ENCODE data around the gene IQCC.

The IQCC gene

DNA sequence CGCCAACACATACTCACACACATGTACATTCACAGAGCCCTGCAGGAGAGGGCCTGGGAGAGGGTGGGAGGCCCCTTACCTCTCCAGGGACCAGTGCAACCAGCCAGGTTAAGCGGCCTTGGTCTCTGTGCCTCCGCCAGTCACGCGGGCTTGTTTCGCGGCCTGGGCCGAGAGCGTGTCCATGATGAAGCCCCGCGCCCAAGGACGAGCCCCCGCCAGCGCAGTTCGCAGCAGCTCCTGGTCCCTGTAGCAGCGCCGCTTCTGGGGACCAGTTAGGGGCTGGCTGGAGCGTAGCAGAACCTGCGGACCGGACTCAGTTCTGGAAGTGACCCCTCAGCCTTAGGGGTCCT is 34.3 kb downstream of the IQCC start:
- no peaks in the 10 kb centered on the region for H3K36me3 ChIP-seq
- H3K27me3 ChIP-seq = no peaks in the 10 kb centered on the region
- DNase-seq = no peak
- no peak overlapping the region for H3K4me3 ChIP-seq (ENCODE audit: low read depth, low read length)
- TF ChIP-seq, protein P1, sequence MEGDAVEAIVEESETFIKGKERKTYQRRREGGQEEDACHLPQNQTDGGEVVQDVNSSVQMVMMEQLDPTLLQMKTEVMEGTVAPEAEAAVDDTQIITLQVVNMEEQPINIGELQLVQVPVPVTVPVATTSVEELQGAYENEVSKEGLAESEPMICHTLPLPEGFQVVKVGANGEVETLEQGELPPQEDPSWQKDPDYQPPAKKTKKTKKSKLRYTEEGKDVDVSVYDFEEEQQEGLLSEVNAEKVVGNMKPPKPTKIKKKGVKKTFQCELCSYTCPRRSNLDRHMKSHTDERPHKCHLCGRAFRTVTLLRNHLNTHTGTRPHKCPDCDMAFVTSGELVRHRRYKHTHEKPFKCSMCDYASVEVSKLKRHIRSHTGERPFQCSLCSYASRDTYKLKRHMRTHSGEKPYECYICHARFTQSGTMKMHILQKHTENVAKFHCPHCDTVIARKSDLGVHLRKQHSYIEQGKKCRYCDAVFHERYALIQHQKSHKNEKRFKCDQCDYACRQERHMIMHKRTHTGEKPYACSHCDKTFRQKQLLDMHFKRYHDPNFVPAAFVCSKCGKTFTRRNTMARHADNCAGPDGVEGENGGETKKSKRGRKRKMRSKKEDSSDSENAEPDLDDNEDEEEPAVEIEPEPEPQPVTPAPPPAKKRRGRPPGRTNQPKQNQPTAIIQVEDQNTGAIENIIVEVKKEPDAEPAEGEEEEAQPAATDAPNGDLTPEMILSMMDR (IDR thresholded peaks at IDR 0.05; ENCODE audit: low read depth, low read length) = no peak
- H3K4me1 ChIP-seq = no peaks in the 10 kb centered on the region
- H3K9me3 ChIP-seq = no peaks in the 10 kb centered on the region

DNA sequence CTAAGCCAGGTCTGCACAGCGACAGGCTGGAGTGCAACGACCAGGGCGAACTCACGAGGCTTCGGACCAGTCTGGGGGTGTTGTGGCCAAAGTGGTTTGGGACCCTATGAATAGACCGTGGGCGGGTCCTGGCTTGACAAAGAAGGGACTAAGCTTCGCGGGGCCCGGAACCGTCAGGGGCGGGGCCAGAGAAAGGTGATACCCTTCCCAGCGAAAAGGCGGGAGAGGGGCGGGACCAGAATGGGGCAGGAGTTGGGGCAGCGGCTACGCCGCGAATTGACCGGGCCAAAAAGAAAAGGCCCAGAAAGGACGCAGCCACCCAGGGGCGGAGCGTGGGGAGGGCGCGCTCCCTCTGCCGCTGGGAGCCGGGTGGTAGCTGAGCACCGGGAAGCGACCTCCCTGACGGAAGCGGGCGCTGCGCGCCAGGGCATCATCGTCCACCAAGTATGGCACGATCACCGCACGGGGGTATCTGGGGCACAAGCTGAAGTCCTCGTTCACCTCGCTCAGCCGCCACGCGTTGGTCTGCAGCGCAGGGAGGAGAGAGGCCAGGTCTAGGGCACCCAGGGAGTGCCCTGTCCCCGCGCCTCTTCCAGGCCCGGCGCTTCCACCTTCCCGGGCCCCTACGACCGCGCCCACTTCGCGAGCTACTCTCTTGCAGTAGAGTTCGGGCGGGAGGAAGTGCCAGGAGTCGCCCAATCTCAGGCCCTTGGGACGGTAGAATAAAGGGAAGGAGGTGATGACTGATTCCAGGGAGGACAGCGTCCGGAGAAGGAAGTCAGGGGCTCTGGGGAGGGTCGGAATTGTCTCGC is 34.9 kb downstream of the IQCC start:
- H3K4me1 ChIP-seq = no peaks in the 10 kb centered on the region
- no peaks in the 10 kb centered on the region for H3K27me3 ChIP-seq
- H3K4me3 ChIP-seq (ENCODE audit: low read depth, low read length) = peak overlapping the region; percentile 64
- peak; percentile 46 for DNase-seq
- no peaks in the 10 kb centered on the region for H3K9me3 ChIP-seq
- TF ChIP-seq, protein P1 (IDR thresholded peaks at IDR 0.05; ENCODE audit: low read depth, low read length) = no peak; the same call in 1 of the 2 replicates
- H3K36me3 ChIP-seq = no peaks in the 10 kb centered on the region

DNA sequence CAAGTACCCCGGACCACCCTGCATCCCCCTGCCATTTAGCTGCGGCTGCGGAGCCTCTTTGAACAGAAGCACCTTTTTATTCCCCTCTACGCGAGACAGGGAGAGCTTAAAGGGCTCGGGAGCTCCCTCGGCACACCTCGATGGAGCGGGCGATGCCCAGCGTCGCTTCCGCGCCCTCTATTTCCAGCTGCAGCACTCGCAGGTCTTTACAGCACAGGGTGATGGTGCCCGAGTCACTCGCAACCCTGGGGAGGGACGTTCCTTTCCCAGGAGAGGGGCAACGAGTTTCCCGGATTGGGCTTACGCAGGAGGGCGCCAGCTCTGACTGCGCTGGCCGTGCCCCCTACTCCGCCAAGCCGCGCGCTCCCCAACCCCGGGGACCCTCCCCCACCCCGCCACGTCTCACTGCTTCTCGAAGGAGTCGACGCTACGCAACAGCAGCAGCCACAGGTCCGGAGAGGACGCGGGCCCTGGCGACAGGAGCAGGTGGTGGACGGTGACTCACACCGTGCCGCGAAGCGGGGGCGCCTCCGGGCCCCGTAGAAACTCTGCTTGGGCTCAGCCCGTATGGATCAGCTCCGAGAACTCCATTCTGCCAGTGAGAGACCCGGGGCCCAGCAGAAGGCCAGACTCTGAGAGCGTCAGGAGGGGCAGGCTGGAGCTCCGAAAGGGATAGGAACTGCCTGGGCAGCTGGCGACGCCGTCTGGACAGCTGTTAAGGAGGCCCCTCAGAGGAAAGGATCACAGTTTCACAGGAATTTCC is 35.7 kb downstream of the IQCC start:
- H3K36me3 ChIP-seq = no peaks in the 10 kb centered on the region
- H3K4me3 ChIP-seq (ENCODE audit: low read depth, low read length) = peak overlapping the region; percentile 64
- H3K27me3 ChIP-seq = no peaks in the 10 kb centered on the region
- H3K4me1 ChIP-seq = no peaks in the 10 kb centered on the region
- TF ChIP-seq, protein P1 (IDR thresholded peaks at IDR 0.05; ENCODE audit: low read depth, low read length) = no peak
- peak; percentile 46 for DNase-seq
- H3K9me3 ChIP-seq = no peaks in the 10 kb centered on the region

DNA sequence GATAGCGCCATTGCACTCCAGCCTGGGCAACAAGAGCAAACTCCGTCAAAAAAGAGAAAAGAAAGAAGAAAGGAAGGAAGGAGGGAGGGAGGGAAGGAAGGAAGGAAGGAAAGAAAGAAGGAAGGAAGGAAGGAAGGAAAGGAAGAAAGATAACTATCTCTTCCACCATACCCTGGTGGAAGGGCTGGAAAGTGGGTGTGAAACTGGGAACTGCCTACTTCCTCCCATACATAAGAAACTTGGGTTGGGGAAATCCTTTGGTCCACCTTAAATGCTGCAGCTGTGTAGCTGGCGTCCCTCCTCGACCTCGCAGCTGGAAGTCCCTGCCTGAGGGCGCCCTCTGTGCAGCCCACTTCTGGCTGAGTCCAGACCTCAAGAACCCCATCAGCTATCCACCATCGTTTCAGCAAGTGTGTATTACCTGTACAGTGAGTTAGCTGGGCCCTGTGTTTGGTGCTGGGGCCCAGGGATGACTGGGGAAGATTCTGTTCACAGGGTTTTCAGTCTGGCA is 36.9 kb downstream of the IQCC start:
- Histone ChIP-seq H3K27me3 (no peaks in the 10 kb centered on the region), H3K4me3 (ENCODE audit: low read depth, low read length) (no peak overlapping the region), H3K9me3 (no peaks in the 10 kb centered on the region), H3K4me1 (no peaks in the 10 kb centered on the region), H3K36me3 (no peaks in the 10 kb centered on the region)
- TF ChIP-seq, protein P1 (IDR thresholded peaks at IDR 0.05; ENCODE audit: low read depth, low read length) = no peak
- DNase-seq = no peak

DNA sequence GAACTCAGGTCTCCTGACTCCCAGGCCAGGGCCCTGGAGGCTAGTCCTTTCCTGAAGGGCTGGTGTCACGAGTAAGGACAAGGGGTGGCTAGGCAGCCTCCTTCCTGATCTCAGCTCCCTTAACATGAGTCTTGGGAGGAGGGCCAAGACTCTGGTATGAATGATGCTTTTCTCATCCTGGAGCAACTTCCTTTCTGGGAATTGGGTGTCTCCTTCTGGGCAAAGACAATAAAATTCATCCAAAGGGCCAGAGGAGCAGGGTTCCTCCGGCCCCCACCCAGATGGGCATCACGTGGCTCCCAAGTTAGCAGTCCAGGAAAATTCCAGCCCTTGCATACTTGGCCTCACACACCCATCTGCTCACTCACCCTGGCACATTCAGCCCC is 41.4 kb downstream of the IQCC start, which contains the start of gene FAM167B:
FAM167B (plus strand) TSS at position 335 of the 386 bp plus-strand sequence. CDS start 200 bp downstream, outside the sequence.
- H3K36me3 ChIP-seq = no peaks in the 10 kb centered on the region
- no peaks in the 10 kb centered on the region for H3K9me3 ChIP-seq
- no peak for DNase-seq
- no peaks in the 10 kb centered on the region for H3K27me3 ChIP-seq
- H3K4me1 ChIP-seq = no peaks in the 10 kb centered on the region
- no peak within 1 kb of the TSS for H3K4me3 ChIP-seq (ENCODE audit: low read depth, low read length)
- TF ChIP-seq, protein P1 (IDR thresholded peaks at IDR 0.05; ENCODE audit: low read depth, low read length) = no peak

All from BE2C (cell line).